NCI-H2196 treated with DMSO at 0.1 percent for 48 hours (cell line): Measurements from ENCODE around the gene RAPGEF2.

Source experiments
- DNase-seq: peaks from one replicate; lab custom pipeline; 2025; ENCODE audit not compliant: unreplicated experiment; lab: John Stamatoyannopoulos, UW

RAPGEF2 gene

DNA sequence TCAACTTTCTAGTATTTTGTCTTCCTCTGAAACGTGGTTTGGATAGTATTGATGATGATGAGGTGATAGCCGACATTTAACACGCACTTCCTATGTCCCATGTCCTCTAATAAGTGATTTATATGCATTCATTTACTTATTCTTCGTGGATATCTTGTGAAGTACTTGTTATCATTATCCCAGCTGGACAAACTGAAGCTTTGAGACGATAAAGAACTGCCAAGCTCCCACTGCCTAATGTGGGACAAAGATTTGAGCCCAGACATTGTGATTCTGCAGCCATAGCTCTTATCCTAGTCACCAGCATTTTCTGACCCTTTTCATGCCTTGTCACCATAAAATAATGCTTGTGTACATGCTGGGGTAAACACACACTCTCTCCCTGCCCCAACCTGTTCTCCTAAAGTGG, 92.5 kb downstream of the RAPGEF2 start:
- DNase-seq: no peak

GRCh38 chr4:159197260-159197884, 94.5 kb downstream of the RAPGEF2 start:
- DNase-seq: no peak

GRCh38 chr4:159197885-159198269, 95.0 kb downstream of the RAPGEF2 start:
- DNase-seq: no peak

GRCh38 chr4:159199826-159200225, 96.9 kb downstream of the RAPGEF2 start:
- no peak for DNase-seq

GRCh38 chr4:159201168-159201567, 98.3 kb downstream of the RAPGEF2 start:
- no peak for DNase-seq

- DNase-seq: no peak
These were observed 101.7 kb downstream of the RAPGEF2 start for GRCh38 chr4:159204566-159204965.

DNA sequence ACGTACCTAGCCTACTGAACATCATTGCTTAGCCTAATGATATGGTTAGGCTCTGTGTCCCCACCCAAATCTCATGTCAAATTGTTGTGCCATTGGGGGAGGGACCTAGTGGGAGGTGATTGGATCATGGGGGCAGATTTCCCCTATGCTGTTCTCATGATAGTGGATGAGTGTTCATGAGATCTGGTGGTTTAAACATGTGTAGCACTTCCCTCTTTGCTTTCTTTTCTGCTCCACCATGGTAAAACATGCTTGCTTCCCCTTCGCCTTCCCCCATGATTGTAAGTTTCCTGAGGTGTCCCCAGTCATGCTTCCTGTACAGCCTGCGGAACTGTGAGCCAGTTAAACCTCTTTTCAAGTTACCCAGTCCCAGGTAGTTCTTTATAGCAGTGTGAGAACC, 102.6 kb downstream of the RAPGEF2 start:
- no peak for DNase-seq

DNA sequence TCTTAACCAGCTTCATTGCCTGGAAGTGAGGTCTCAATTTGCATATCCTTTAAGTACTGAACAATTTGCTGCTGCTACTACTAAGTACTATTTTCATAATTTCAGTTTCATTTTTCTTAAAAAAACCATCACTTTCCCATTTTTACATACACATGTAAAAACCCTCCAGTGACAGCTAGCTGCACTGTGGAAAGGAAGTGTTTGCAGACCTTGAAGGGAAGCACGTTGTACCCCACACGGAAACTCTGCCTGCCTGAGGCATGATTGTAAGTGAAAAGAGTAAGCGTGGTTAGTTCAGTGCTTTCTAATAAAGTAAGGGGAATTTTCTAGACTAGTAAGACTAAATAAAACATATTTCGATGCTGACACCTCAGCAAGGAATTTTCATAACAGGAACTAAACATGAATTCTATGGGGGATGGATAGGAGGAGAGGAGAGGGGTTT, 103.6 kb downstream of the RAPGEF2 start:
- no peak for DNase-seq

DNA sequence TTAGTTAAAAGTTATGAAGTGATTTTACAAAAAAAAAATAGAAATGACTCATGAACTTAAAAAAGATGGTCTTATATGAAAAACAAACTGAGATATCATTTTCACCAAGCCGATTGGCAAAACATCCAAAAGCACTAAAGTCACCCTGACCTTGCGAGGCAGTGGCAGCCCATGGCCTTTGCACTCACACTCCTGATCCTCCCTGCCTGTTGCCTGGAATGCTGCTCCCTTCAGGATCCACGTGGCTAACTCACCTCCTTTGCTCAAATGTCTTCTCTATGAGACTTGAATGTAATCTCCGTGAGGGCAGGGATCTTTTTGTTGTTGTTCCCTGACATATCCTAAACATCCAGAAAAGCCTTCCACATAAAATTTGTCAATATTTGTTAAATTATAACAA, 106.4 kb downstream of the RAPGEF2 start:
- DNase-seq: no peak

DNA sequence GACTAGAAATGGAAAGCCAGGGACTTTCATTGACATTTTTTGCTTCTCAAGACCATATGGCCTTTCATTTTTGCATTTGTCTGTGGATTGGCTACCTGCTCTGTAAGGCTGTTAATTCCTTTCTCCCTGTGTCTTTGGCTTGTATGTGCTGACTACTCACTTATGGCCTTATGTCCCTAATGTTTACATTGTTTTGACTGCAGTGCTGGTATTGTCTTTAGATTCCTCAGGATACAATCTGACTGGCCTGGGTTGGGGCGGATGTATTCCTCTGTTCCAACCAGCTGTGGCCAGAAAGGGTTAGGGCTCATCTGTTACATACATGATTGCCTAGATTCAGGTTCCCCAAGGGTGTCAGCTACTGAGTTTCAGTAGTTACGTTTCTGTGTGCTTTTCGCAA, 108.1 kb downstream of the RAPGEF2 start:
- DNase-seq: no peak

DNA sequence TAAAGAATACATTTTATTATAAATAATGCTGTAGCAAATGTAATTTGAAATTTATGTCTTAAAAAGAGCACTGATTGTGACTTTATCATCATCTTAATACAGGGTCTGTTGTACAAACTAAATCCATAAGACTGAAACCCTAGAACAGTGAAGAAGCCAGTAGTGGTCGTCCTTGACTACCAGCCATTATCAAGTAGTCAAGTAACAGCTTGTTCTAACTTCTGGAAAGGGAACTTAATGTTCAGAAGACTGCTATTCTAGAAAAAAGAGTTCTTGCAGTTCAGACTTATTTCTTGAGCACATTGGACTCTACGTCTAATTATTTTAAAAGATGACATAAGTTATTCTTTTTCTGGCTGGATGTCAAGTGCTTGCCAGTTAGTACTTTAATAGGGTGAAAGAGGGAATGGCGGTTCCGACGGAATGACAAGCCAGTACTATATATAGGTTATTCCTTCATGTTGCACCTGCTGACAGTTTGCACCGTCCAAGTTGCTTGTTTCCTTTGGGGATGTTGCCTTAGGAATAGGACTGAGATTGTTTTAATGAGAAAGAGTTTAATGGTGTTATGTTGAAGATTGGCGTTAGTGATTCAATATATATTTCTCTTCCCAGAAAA, 109.9 kb downstream of the RAPGEF2 start:
- DNase-seq: no peak

DNA sequence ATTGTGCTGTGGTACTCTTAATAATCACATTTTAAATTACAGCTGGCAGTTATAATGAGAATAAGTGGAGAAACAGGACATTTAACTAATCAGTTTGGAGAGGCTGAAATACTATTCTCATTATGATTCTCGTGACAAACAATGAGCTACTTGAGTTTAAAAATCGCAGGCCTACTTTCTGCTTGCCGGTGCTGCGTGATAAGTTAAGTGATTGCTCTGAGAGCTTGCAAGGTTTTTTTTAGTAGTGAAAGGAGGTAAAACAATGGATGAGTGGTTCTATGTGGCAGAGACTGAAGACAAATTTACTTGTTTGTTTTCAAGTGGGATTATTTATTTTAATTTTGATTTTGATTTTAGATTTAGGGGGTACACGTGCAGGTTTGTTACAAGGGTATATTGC, 114.0 kb downstream of the RAPGEF2 start:
- DNase-seq: no peak

DNA sequence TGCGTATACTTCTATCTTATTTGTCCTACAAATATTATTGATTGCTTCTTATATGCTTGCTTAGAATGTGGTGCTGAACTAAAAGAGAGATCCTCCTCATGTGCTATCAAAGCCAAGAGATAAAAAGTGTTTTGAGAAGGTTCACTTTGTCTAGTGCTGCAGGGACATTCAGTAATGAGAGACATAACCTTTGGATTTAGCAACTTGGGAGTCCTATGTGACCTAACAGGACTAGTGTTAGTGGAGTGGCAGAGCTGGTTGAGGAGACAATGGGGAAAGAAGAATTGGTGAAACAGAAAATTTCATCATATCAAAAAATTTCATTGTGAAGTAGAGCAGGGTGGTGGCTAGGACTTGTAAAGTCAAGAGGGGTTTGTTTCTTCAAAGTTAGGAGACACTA, 117.0 kb downstream of the RAPGEF2 start:
- DNase-seq: no peak

DNA sequence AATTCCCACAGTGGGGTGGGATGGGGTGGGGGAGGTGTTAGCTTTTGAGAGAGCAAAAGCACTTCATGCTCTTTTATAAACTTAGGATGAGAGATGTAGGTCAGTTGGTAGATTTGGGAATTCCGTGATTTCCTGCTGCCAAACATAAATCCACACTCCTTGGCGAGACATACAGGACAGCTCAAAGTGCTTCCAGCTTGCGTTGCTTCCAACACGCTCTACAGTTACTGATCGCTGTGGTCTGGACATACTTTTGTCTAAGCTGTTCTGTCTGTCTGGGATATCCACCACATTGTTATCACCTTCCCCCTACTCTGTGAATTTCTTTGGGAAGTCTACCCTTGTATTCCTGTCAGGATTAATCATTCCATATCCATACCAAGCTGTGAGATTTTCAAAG, 117.5 kb downstream of the RAPGEF2 start:
- DNase-seq: no peak

DNA sequence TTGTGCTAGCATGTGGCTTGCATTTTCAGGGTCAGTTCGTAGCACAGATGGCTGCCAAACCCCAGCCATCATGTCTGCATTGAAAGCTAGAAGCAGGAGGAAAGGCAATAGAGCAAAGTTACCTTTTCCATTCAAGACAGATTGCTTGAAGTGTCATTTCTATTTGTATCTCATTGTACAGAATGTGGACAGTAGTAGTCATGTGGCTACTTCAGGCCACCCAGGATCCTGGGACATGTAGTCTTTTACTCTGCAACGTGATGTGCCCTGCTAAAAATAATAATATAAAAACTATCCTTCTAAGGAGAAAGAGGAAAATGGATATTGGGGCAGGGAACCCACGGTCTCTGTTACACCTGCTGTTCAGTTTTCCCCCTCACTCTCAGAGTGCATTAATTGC, 118.4 kb downstream of the RAPGEF2 start:
- DNase-seq: no peak

DNA sequence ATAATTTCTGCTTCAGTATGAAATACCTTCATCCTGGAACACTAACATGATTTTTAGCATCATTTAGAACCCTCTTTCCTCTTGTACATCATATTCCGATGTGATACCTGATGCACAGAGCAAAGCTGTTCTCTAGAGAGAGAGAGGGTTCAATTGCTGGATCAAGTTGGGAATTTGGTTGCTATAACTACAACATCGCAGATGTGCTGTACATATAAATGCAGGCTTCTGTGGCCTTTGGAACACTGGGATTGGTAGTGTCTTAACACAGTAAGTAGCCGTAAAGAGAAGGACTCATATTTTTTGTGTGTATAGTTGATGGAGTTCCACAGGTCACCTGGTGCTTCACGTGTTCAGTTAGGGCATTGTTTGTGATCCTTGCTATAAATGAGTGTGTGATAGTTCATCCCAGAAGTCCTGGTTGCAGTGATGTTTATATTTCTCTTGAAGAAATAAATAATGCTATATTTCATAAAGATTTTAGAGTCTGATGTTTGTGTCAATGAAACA, 119.2 kb downstream of the RAPGEF2 start:
- DNase-seq: no peak

DNA sequence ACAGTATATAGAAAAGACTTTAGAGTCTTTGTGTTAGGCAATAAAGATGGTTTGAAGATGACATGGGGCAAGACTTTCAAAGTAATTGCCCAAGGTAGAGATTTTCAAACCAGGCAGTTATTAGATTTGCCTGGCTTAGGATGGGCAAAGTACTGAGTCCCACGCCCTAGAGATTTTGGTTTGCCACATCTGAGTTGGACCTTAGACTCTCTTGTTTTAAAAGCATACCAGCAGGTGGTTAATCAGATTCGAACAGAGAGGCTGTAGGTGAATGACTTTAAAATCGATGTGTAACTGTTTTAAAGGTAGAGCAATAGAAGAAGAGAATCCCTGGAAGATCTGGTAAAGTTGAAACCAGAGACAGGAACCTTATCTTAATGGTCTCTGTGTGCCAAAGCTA, 121.5 kb downstream of the RAPGEF2 start:
- DNase-seq: no peak

- no peak for DNase-seq
These were observed 124.5 kb downstream of the RAPGEF2 start for GRCh38 chr4:159227378-159227777.

DNA sequence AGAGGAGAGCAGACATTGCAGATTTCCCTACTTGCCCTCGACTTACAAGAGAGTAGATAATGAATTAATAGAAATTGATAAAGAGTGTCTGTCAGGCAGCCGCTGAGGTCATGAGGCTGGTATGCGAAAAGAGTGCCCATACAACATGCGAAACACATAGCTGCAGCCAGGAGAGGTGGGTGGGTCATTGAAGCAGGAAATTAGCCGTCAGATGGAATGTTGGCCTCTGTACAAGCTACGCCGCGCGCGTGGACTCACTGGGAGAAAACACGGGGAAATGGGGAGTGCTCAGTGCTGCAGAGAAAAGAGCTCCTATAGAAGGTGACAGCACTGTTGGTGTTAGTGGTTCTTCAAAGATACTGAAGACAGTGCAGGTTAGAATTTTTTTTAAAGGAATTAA, 125.1 kb downstream of the RAPGEF2 start:
- no peak for DNase-seq

GRCh38 chr4:159229164-159229563, 126.3 kb downstream of the RAPGEF2 start:
- no peak for DNase-seq

DNA sequence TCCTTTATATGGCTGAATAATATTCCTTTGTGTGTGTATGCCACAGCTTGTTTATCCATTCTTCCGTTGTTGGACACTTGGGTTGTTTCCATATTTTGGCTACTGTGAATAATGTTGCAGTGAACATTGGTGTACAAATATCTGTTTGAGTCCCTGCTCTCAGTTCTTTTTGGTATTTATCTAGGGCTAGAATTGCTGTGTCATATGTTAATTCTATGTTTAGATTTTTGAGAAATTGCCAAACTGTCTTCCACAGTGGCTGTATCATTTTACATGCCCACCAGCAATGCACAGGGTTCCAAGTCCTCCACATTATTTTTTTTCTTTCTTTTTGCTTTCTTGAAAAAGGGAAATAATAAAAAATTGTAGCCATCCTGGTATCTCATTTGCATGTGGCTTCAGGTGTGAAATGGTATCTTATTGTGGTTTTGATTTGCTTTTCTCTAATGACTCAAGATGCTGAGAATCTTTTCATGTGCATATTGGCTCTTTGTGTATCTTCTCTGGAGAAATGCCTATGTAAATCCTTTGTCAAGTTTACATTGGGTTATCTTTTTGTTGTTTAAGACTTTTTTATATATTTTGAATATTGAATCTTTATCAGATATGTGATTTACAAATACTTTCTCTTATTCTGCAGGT, 129.7 kb downstream of the RAPGEF2 start:
- DNase-seq: no peak

- DNase-seq: no peak
These were observed 133.0 kb downstream of the RAPGEF2 start for GRCh38 chr4:159235779-159236368.
